Non-pigmented ciliary epithelial cell (primary cell): ENCODE measurements around the gene LRP6.
"Not testable (repeated sequence)": the region's sequence is repeated elsewhere in the genome, so short reads cannot be mapped to it uniquely, and the experiment has no call there.

Source experiments
- DNase-seq: peaks from one replicate; pipeline ENCODE4 v3.0.0-alpha.2; 2010; ENCODE audit warnings: low read depth

The LRP6 gene

DNA sequence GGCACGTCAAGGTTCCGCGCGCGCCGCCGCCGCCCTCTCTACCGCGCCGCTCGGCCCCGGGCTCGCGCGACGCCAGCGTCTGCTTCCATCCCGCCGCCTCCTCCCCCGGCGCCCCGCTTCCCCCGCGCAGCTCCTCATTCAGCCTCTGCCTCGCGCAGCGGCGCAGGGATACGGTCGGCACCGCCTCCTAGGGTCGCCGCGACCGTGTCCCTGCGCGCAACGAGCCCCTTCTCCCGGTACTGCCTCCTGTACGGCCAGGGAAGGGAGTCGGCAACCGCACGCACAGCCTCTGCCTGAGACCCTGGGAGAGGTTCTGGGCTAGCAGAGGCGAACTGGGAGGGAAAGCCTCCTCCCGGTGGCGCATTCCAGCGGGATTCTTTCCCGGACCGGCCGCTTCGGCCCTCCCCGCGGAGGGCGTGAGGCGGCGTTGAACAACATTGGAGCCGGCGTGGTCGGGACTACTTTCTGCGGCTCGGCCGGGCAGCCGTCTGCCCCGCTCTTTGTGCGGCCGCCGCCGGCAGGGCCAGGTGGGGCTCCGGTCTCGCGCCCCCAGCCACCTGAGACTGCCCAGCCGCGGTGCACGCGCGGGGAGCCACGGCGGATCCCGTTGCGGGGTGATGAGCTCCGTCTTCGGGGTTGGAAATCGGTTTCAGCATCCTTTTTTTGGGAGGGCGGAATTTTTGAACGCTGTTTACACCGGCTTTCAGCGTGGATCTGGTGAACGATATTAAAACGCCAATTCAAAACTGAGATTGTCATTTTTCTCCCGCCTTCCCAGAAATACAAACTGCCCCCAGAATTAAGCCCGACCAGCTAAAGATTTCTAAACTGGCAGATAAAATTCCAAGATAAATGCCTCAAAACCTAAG, at the start of gene LRP6:
Gene LRP6 (minus strand): TSS at position 172 of the 869 bp plus-strand sequence. CDS start 309 bp downstream, outside the sequence.
- peak; percentile 72 for DNase-seq

DNA sequence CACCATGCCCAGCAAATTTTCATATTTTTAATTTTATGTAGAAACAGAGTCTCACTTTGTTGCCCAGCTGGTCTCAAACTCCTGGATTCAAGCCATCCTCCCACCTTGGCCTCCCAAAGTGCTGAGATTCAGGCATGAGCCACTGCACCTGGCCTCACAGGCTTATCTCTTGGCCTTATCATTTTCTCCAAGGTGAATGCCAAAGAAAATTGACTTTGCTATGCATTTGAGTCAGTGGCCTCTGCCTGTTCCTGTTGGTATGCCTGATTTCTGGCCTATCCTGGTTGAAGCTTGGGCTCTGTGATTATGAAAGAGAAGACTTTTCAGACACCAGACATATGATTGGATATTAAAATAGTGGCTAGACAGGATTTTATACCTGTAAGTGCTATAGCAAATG, 49.0 kb upstream of the LRP6 start:
- no peak for DNase-seq

DNA sequence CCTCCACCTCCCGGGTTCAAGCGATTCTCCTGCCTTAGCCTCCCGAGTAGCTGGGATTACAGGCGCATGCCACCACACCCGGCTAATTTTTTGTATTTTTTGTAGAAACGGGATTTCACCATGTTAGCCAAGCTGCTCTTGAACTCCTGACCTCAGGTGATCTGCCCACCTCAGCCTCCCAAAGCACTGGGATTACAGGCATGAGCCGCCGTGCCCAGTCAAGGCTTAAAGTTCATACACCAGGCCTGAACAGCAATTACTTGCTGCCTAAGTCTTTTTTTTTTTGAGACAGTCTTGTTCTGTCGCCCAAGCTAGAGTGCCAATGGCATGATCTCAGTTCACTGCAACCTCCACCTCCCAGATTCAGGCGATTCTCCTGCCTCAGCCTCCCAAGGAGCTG, 43.9 kb upstream of the LRP6 start:
- not testable (repeated sequence) for DNase-seq

DNA sequence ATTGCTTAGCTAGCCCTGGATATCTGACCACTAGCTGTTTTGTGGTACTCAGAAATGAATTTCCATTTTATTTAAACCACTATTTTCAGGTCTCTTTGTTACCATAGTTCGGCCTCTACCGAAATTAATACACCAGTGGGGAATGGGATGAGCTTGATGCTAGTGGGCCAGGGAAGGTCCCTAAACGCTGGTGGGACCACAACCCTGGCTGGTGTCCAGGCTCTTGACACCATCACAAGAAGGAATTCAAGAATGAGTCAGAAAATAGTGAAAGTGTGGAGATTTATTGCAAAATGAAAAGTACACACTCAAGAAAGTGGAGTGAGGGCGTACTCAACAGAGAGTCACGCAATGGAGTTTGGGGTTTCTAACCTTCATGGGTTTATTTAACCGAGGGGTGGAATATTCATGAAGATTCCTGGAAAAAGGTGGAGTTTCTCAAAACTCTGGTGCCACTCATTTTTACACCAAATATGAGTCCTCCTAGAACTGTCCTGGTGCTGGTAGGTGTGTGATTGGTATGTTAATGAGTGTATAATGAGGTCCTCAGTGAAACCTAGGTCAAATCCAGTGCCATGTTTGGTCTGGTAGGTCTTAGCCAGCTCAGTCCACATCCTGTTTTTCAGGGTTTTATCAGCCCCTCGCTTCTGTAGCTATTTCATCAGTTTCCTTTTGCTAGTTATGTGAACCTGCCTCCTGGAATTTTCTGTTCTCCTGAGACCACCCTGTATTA, 38.9 kb upstream of the LRP6 start:
- no peak for DNase-seq

DNA sequence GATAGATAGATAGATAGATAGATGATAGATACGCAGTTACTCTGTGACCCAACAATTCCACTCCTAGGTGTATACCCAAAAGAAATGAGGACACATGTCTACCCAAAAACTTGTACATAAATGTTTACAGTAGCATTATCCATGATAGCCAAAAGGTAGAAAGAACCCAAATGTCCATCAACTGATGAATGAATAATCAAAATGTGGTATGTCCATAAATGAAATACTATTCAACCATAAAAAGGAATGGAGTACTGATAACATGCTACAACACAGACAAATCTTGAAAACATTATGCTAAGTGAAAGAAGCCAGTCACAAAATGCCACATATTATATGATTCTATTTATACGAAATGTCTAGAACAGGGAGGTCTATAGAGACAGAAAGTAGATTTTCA, 36.1 kb upstream of the LRP6 start:
- no peak for DNase-seq

GRCh38 chr12:12301122-12301521, 34.3 kb upstream of the LRP6 start:
- DNase-seq, result no peak

DNA sequence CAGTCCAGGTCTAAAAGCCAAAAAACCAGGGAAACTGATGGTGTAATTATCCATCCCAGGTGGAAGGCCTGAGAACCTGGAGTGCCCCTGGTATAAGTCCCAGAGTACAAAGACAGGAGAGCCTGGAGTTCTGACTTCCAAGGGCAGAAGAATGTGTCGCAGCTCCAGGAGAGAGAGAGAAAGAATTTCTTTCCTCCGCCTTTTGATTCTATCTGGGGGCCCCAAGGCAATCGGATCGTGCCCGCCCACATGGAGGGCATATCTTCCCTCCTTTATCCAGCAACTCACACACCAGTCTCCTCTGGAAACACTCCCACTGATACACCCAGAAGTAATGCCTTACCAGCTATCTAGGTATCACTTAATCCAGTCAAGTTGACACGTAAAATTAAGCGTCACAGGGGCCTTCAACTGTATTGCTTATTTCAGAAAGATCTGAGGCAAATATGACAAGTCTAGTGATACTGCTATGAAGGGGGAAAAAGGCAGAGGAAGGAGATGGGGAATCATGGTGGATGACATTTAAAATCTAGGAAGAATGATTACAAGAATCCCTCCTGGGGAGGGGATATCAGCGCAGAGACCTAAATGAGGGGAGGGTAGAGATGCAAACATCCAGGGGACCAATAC, 30.5 kb upstream of the LRP6 start:
- DNase-seq, result no peak

- no peak for DNase-seq
Measured at GRCh38 chr12:12294215-12295005, 27.6 kb upstream of the LRP6 start.

DNA sequence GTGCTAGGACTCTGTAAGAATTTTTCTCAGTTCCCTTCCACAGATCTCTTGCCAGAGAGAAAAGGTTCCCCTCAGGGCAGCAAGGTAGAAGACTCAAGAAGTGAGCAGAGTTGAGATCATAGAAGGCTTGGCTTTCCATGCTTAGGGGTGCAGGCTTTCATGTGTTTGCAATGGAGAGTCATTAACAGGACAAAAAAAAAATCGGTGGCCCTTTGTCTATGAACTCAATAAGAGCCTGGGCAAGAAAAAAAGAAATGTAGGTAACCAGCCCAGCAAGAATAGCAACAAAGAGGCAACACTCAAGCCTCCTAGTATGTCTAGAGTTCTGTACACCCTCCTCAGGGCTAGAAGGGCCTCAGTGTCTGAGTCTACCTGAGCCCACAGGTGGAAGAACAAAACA, 23.4 kb upstream of the LRP6 start:
- no peak for DNase-seq

GRCh38 chr12:12286441-12286840, 19.6 kb upstream of the LRP6 start:
- DNase-seq, result no peak

DNA sequence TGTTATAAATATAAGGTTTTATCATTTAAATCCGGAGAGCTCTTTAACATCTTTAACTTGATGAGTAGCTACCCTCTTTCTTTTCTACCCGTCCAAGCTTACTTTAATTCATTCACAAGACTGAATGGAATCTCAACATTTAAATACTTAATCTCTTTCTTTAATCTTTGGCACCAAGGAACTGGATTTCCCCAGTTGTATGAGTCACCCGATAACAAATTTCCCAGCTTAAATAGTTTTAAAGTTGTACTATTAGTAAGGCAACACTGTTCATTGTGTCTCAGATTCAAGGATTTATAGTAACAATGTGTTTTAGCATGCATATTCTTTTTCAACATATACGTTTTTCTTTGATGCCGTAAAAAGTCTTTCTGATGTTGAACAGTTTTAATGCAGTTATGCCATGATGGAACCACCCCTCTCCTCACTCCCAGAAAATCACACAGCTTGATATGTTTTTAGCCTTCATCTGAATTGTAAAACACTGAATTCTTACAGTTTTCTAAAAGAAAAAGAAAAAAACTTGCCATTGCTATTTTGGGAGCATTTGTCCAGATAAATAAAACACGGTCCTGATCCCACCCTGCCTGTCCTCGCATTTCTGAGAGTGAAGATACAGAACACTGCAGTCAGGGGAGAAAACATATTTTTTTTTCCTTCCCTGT, 16.0 kb upstream of the LRP6 start:
- peak; percentile 52 for DNase-seq

DNA sequence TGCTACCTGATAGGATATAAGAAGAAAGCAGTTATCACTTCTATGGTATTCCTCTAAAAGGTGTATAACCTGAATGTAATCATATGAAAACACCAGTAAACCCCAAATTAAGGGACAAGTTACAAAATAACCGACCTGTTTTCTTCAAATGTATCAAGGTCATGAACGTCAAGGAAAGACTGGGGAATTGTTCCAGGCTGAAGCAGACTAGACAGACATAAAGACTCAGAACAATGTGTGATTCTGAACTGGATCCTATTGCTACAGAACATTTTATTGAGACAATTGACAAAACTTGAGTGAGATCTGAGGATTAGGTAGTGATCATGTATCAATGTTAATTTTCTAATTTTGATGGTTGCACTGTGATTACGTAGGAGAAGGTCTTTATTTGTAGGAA, 15.4 kb upstream of the LRP6 start:
- DNase-seq, result no peak

- DNase-seq, result no peak
Measured at GRCh38 chr12:12281134-12281533, 14.3 kb upstream of the LRP6 start.

DNA sequence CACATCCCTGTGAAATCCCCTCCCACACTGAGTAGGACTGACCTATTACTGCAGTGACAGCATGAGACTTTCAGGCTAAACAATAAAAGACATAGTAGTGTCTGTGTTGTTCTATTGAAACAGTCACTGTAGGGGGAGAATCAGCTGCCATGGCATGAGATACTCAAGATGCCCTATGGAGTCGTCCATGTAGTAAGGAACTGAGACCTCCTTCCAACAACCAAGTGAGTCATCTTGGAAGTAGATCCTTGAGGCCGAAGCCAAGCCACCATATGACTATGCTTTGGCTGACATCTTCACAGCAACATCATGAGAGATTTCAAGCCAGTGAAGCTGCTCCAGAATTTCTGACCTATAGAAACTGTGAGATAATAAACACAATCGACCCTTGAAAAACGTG, 12.1 kb upstream of the LRP6 start:
- DNase-seq, result no peak

DNA sequence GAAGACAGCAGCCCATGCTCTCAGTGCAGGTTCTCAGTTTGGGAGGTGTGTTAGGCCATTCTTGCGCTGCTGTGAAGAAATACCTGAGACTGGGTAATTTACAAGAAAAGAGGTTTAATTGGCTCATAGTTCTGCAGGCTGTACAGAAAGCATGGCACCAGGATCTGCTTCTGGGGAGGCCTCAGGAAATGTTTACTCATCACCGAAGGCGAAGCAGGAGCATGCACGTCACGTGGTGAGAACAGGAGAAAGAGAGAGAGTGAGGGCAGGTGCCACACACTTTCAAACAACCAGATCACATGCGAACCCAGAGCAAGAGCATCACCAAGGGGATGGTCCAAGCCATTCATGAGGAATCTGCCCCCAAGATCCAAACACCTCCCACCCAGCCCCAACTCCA, 9.0 kb upstream of the LRP6 start:
- no peak for DNase-seq

GRCh38 chr12:12273291-12273957, 6.6 kb upstream of the LRP6 start:
- DNase-seq, result no peak

- DNase-seq, result no peak
Measured at GRCh38 chr12:12272869-12273268, 6.0 kb upstream of the LRP6 start.

DNA sequence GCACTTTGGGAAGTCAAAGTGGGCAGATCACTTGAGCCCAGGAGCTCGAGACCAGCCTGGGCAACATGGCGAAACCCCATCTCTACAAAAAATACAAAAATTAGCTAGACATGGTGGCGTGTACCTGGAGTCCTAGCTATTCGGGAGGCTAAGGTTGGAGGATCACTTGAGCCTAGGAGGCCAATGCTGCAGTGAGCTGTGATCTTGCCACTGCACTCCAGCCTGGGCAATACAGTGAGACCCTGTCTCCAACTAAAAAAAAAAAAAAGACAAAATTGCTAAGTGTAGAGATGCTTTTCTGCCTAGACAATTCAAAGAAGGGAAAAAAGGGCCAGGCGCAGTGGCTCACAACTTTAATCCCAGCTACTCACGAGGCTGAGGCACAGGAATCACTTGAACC, 3.4 kb upstream of the LRP6 start:
- no peak for DNase-seq

- no peak for DNase-seq
Measured at GRCh38 chr12:12267742-12268200, 927 bp upstream of the LRP6 start.

GRCh38 chr12:12266389-12266872, 413 bp downstream of the LRP6 start:
- no peak for DNase-seq
